Stomach (tissue), 4 donors: ENCODE measurements around the gene NAIF1.

Experiments used
- CTCF ChIP-seq, 7 experiments: fragments of 450-650 bp in 4 of 7; fragments of 200-600 bp in 3 of 7; sonication (generic) in 3 of 7; IDR thresholded peaks; one replicate each; pipeline ENCODE4 v1.5.1; 2016 to 2019; ENCODE audit warnings: antibody characterized with exemption in 7 of 7, control low read depth in 2 of 7, mild to moderate bottlenecking in 1 of 7
- POLR2A ChIP-seq, 4 donors: fragments of 450-650 bp; IDR thresholded peaks; one replicate each; pipeline ENCODE4 v1.6.1; 2016; ENCODE audit warnings: antibody characterized with exemption in 4 of 4, control low read depth in 2 of 4, mild to moderate bottlenecking in 1 of 4, moderate library complexity in 1 of 4

GRCh38 chr9:128096616-128097536, 29.8 kb upstream of the NAIF1 start:
- no peak for TF ChIP-seq CTCF (IDR thresholded peaks at IDR 0.05)
- TF ChIP-seq POLR2A (IDR thresholded peaks at IDR 0.05), result no peak
